T-helper 9 cell (primary cell): ENCODE results near the gene HPCA.
"Not testable (repeated sequence)": the region's sequence is repeated elsewhere in the genome, so short reads cannot be mapped to it uniquely, and the experiment has no call there.

ENCODE experiments used
- DNase-seq: peaks from one replicate; pipeline ENCODE4 v3.0.0-alpha.2; 2020

HPCA gene

DNA sequence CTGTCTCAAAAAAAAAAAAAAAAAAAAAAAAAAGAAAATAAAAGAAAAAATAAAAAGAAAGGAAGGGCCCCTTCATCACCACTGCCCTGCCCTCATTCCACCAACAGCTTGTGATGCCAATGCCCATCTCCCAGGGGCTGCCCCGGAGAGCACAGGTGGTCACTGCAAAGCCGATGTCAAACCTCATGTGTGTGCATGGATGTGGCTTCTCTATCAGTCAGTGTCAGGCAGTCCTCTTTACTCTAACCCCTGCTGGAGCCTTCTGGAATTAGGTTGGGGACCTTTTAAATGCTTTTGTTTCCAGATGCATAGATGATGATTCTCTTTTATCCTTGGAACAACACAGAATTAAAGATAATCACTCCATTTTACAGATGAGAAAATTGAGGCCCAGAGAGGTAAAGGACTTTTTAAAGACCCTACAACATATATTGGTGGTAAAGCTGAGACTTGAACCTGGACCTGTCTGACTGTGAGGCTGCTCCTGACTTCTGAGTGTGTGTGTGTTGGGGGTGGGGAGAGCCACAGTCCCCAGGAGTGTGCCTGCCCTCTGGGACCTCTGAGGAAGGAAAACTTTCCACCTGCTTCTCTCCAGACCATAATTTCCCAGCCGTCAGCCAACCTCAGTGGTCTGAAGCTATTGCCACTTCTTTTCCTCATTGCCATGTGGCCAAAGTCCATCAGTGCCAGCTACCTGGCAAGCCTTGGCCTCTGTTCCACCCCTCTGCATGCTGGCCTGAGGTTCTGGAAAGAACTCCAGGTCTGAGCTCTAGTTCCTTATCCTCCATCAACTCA lies 17.9 kb downstream of the HPCA start:
- DNase-seq, result no peak

- no peak for DNase-seq
Observed at GRCh38 chr1:32904797-32905196, 18.5 kb downstream of the HPCA start.

- DNase-seq, result not testable (repeated sequence)
Observed at GRCh38 chr1:32905588-32905987, 19.3 kb downstream of the HPCA start.

- DNase-seq, result no peak
Observed at GRCh38 chr1:32906654-32907053, 20.4 kb downstream of the HPCA start.

GRCh38 chr1:32907435-32907834 lies 21.1 kb downstream of the HPCA start:
- DNase-seq, result no peak

DNA sequence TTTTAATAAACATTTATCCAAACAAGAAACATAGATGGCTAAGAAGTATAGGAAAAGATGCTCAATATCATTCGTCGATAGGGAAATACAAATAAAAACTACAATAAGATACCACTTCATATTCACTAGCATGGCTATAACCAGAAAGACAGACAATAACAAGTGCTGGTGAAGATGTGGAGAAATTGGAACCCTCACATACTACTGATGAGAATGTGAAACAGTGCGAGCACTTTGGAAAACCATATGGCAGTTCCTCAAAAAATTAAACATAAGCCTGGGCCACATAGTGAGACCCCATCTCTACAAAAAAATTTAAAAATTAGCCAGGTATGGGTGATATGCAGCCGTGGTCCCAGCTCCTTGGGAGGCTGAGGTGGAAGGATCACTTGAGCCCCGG lies 24.0 kb downstream of the HPCA start:
- no peak for DNase-seq

GRCh38 chr1:32915766-32916706 lies 29.7 kb downstream of the HPCA start:
- no peak for DNase-seq

DNA sequence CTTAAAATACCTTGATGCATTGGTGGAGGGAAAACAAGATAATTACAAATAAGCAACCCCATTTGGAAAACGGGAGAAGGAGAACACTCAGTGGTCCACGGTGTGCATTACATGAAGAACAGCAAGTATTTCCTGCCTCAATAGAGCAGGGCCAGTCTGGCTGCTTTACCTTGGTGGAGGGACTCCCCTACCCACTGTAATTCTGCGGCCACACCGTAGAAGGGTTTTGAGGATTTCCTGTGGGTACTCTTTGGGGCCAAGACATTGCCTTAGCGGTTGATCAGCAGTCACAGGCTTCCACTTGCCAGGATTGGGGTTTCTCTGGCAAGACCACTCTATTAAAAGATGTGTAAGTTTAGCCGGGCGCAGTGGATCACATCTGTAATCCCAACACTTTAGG lies 31.2 kb downstream of the HPCA start:
- DNase-seq, result no peak

DNA sequence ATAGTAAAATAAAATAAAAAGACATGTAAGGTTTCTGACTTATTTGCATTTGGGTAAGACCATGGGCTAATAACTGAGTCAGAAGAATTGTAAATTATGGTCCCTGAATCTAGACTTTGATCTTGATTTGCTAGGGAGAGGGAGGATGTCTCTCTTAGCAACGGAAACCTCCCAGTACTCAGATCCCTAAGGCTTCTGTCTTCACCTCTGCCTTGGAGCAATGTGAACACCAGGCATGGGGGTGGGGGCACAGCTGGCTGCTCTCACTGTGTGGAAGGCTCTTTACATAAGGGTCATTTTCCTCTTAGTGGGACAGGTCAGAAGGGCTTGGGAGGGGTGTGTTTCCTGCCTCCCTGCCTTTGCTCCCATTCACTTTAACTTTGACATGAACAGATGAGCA lies 31.9 kb downstream of the HPCA start:
- no peak for DNase-seq

- DNase-seq, result no peak
Observed at GRCh38 chr1:32919811-32920733, 33.8 kb downstream of the HPCA start.

DNA sequence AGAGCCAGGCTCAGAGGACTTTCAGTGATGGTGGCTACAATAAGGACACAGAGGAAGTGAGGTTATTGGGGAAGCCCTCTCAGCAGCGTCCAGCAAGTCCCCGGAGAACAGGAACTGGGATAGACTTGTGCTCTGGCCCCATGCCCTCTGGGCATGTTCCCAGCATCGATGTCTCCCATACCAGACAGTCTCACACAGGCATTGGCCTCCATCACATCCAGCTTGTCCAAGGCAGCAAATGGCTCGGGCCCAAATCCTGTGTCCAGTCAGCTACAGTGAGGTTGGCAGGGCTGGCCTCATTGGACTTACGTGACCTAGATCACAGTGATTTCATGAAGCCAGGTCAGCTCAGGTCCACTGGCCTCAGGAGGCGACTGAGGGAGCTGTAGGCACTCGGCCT lies 34.5 kb downstream of the HPCA start:
- no peak for DNase-seq

- DNase-seq, result no peak
Observed at GRCh38 chr1:32924881-32925344, 38.6 kb downstream of the HPCA start.

DNA sequence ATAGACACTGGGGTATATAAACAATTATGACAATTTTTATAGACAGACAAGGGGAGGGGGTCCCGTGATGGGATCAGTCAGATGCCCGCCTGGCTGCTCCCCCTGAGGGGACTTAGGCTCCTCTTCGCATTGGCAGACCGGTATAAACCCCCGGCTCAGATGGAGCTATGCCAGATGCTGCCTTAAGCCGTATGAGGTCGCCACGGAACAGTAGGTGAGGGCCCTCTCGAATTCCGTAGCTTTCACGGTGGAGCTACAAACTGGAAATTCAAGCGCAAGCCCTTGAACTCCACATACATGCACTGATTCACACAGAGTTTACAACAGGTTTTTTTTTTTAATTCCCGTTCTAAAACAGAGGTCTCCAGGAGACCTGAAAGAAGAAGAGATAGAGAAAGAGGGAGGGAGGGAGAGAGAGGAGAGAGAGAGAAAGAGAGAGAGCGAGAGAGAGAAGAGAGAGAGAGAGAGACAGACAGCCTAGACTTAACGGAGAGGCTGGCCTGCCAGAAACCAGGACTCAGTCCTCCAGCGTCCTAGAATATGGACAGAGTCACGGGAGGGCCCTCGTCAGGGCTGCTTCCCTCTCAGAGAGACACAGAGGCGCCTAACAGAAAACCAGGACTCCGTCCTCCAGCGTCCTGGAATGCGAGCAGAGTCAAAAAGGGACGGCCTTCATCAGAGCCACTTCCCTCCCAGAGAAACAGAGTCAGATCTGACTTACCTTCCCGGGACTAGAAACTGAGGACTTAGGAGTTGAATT lies 39.3 kb downstream of the HPCA start:
- DNase-seq, result no peak

DNA sequence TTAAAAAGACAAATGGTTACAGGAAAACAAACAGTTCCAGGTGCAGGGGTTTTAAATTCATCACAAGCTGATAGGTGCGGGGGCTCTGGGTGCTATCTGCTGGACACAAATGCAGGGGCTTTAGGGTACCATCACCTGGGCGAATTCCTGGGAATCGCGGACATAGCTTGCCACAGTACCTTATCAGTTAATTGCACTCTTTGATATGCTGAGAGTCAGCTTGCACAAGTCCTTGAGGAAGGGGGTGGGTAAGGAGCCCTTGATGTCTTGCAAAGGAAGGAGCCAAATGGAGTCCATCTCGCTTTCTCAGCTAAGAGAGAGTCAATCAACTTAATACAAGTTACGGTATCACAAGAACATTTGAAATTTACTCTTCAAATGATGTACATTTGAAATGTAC lies 40.3 kb downstream of the HPCA start:
- no peak for DNase-seq

DNA sequence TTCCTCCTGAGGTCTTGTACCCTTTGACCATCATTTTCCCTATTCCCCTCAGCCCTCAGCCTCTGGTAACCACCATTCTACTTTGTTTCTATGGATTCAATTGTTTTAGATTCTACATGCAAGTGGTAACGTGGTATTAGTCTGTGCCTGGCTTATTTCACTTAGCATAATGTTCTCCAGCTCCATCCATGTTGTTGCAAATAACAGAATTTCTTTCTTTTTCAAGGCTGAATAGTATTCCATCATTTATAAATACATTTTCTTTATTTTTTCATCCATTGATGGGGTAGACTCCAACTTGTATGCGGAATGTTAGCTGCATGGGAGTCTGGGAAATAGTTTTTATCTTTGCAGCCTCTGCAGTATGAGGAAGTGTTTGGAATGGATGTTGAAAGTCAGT lies 41.1 kb downstream of the HPCA start:
- no peak for DNase-seq

DNA sequence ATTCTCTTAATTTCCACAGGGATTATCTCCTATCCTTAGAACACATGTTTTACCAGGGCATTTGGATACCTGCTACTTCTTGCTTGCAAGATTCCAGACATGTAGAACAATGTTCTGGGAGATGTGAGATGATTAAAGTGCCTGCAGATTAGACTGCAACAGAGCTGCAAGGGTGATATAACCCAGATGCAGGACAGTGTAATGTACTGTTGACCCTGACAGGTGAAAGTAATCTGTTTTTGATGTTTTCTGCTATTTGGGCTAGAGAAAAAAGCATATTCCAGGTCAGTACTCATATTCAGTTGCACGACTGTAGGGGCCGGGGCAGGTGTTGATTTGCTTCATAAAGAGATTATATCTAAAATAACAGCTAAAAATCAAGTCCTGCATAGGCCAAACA lies 42.0 kb downstream of the HPCA start:
- no peak for DNase-seq

GRCh38 chr1:32928715-32929114 lies 42.4 kb downstream of the HPCA start:
- DNase-seq, result no peak

- DNase-seq, result no peak
Observed at GRCh38 chr1:32929366-32929765, 43.1 kb downstream of the HPCA start.

DNA sequence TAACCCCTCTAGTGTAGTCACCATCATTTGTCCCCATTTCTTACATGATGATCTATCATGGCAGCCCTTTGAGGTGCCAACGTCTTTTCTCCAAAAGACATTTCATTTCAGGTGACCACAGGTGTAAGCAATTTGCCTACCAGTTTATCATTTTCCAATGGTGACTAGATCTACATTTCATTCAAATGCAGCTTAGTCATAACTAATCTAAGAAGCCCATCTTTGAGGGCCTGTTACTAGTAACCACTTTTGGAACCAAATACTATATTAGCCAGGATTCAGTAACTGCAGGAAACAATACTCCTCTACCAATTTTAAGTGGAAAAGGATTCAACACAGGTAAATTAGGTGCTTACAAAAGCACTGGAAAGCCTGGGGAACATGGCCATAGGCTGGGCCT lies 45.5 kb downstream of the HPCA start:
- no peak for DNase-seq

- no peak for DNase-seq
Observed at GRCh38 chr1:32933742-32934322, 47.5 kb downstream of the HPCA start.

- no peak for DNase-seq
Observed at GRCh38 chr1:32934535-32934934, 48.2 kb downstream of the HPCA start.

DNA sequence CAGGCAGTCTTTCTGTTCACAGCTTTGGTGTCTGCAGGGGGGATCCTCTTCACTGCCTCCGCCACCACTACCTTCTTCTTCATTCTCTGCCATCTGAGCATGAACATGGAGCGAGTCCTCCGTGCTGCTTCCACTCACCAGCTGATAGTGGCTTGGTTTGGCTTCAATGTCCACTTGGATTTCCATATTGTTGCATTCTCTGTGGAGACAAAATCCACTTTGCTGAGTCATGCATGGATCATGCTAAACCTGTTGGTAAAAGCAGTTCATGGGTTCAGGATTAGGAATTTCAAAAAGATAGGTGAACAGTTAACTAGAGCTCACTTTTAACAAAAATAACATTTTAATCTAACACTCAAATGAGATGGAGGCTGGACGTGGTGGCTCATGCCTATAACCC lies 50.8 kb downstream of the HPCA start:
- no peak for DNase-seq
